Stimulated activated CD8-positive, alpha-beta memory T cell treated with anti-CD3 and anti-CD28 coated beads, Interleukin-12 subunit alpha, Interleukin-12 subunit beta, amount 100 ng/mL, for 24 hours (primary cell): Measurements from ENCODE around the gene PKIB.
"Not testable (repeated sequence)": the region's sequence is repeated elsewhere in the genome, so short reads cannot be mapped to it uniquely, and the experiment has no call there.

ENCODE experiments used
- DNase-seq: peaks from one replicate; pipeline ENCODE4 v3.0.0-alpha.2; 2020; ENCODE audit errors: extremely low read depth

PKIB gene

GRCh38 chr6:122609881-122610689, at the start of gene PKIB:
PKIB (plus strand) TSS chr6:122610405; CDS start chr6:122717795, 107,390 bp downstream.
- DNase-seq, result peak; percentile 1

DNA sequence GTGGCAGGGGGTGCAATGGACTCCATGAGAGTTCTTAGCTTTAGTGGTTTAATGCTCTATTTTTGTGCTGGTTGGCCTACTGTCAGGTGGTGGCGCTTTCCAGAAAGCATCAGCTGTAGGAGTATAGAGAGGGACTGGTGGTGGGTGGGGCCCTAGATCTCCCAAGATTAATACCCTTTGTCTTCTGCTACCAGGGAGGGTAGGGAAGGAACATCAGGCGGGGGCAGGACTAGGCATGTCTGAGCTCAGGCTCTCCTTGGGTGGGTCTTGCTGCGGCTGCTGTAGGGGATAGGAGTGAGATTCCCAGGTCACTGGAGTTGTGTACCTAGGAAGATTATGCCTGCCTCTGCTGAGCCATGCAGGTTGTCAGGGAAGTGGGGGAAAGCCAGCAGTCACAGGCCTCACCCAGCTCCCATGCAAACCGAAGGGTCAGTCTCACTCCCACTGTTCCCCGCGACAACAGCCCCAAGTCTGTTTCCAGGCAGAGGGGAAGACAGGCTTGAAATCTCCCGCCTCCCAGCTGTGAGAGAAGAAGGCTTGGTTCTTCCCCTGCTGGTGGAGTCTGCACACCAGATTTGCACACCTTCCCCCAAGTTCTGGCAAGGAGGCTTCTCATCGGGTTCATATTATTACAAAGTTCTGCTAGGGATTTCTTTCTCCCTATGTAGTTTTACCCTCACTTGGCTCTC, 46.7 kb upstream of the PKIB start:
- no peak for DNase-seq

DNA sequence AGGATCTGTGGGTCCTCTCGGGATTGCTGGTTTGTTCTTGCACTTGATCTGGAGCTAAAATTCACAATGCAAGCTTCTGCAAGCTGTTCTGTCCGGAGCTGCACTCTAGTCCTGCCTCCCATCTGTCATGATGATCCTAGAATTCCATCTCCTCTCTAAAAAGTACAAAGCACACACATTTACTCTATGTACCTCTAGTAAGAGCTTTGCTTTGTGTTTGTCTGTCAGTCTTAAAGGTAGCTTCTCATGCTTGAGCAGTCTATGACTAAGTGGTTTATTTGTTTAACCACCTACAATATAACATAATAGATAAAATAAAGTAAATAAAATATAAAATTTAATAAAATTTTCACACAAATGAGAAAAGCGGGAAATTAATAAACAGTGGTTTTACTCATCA, 46.0 kb upstream of the PKIB start:
- DNase-seq, result no peak

- DNase-seq, result no peak
These were observed 44.5 kb upstream of the PKIB start for GRCh38 chr6:122565708-122566107.

- no peak for DNase-seq
These were observed 43.2 kb upstream of the PKIB start for GRCh38 chr6:122567034-122567433.

GRCh38 chr6:122568350-122568749, 41.9 kb upstream of the PKIB start:
- DNase-seq, result no peak

DNA sequence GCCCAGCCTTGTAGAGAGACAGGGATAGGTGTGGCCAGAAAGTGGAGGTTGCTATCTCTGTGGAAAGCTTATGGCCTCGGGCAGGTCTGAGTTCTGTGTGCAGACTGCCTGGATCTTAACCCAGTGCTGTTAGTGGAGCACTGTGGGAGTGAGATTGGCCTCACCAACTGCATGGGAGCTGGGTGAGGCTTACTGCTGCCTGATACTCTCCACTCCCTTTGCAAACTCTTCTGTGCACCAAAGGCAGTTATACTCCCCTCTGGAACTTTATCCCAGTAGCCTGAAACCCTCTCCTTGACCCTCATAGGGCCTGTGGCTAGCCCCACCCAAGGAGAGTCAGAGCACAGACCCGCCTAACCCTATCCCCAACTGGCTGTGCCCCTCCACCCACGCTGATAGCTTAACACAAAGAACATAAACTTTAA, 41.4 kb upstream of the PKIB start:
- no peak for DNase-seq

DNA sequence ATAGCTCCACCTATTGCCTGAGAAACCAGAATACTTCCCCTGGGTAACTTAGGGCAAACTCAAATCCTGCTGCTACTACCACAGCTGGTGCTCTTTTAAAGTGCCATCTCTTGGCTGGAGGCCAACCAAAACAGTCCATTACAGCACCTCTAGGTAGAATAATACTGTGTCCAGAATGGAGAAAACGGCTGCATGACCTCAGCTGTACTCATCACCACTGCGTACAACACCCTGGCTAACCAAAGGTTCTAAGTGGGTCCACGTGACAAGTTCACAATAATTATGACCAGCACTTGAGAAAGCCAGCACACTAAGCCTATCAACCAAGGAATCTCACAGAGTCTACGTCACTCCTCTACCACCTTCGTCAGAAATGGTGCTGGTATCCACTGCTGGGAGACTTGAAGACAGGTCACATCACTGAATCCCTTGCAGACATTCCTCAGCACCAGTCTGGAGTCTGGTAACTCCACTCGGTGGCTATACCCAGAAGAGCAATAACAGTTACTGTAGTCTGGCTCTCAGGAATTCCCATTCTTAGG, 40.9 kb upstream of the PKIB start:
- DNase-seq, result no peak

DNA sequence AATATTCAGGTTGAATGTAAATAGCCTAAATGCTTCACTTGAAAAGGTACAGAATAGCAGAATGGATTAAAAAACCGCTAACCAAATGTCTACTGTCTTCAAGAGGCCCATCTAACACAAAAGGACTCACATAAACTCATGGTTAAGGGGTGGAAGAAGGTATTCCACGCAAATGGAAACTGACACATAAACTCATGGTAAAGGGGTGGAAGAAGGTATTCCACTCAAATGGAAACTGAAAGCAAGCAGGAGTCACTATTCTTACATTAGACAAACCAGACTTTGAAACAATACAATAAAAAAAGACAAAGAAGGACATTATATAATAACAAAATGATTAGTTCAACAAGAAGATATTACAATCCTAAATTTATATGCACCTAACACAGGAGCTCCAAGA, 38.3 kb upstream of the PKIB start:
- no peak for DNase-seq

DNA sequence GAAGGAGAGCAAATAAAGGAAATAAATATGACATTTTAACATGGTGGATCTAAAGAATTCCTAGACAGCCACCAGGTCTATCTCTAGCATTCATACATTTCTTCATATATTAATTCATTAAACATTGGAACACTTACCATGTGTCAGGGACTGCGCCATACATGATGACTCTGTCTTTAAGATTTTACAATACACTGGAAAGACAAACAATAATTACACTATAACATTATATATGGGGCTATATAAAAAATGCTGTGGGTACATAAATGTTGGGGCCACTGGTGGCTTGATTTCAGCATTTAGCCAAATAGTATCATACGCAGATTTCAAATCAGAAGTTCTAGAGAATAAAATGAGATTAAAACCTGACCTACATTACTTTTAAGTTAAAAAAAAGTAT, 33.3 kb upstream of the PKIB start:
- DNase-seq, result no peak

DNA sequence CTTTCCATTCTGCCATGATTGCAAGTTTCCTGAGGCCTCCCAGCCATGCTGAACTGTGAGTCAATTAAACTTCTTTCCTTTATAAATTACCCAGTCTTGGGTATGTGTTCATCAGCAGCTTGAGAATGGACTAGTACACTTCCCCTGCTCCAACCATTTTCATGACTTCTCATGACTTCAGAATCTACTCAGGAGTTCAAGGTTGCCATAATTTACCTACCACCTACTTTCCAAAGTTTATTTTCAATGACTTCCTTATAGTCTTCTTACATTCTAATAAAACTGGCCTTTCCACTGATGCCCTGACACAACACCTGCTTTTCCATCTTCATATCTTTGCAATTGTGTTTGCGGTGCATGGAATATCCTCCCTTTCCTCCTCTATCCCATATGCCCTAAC, 31.2 kb upstream of the PKIB start:
- DNase-seq, result no peak

GRCh38 chr6:122580737-122581136, 29.5 kb upstream of the PKIB start:
- no peak for DNase-seq

GRCh38 chr6:122589115-122589514, 21.1 kb upstream of the PKIB start:
- no peak for DNase-seq

DNA sequence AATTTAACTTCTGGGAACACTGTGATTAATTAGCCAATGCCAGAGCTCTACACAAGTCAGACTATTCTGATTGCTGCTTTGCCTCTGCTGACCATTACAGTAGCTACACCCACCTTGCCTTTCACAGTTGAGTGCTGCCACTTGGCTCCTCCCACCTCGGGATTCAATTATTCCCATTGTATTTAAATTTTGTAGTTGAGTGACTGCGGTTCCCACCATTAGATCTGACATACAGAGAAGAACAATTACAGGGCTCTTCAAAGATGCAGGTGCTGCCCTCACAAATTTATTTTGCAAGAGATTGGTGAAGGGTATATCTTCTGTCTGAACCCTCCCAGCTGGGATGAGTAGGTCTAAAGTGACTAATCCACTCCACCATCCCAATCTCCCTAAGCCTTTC, 11.9 kb upstream of the PKIB start:
- DNase-seq, result not testable (repeated sequence)

- no peak for DNase-seq
These were observed 5.5 kb upstream of the PKIB start for GRCh38 chr6:122604676-122605075.

DNA sequence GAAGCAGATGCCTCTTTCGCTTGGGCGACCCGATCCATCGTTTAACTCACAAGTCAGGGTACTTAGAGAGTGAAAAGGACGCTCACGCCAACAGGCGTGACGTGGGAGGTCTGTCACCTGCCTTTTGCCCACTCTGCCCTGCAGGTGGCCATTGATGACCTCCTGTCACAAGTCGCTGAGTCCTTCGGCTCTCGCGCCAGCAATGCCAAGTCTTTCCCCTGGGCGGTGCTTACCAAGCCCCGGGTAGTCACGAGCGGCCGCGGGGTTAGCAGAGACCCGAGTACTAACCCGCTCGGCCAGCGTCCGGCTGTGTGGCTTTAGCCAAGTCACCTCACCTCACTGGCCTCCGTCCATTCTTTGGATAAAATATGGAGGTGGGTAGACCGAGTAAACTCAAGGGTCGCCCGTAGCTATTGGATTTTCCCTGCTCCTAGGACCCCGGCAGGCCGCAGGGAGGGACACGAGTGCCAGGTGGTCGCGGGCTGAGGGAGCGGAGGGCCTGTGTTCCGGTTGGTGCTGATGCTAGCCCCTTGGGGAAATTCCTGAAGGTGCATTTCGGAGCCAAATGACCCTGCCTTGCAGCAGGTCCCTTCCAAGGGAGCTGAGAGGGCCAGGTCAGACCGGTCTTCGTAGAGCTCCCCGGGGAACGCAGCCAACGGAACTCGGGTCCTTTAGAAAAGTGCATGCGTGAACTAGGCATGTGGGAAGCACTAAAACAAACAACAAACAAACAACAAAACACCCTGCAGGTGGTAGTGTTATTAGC, 668 bp downstream of the PKIB start:
- DNase-seq, result no peak

GRCh38 chr6:122612838-122613237, 2.6 kb downstream of the PKIB start:
- no peak for DNase-seq

GRCh38 chr6:122614303-122614702, 4.1 kb downstream of the PKIB start:
- DNase-seq, result no peak

GRCh38 chr6:122615409-122615808, 5.2 kb downstream of the PKIB start:
- DNase-seq, result no peak

GRCh38 chr6:122616877-122617276, 6.7 kb downstream of the PKIB start:
- no peak for DNase-seq

GRCh38 chr6:122619309-122619708, 9.1 kb downstream of the PKIB start:
- DNase-seq, result no peak

DNA sequence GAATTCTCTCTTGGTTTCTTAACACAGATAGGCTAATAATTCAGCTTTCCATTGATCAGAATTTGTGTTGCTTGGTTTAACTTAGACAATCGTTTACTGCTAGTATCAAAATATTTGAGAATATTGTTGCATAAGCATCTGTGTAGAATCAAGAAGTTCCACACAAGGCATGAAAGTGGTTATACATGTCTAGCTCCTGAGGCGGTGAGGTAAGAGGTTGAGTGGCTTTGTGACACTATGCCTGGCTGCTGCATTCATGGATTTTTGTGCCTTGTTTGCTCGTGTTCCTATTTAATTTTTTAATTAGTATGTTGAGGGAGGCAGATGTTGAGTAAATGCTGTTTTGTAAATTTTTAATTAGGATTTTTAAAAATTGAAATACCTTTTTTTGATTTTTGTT, 10.2 kb downstream of the PKIB start:
- DNase-seq, result no peak
